H1 (cell line): ENCODE measurements around the gene SCN2B.

Source experiments
- HDAC6 ChIP-seq: IDR thresholded peaks from one replicate; pipeline ENCODE4 v1.7.1; 2012; ENCODE audit warnings: low read depth, mild to moderate bottlenecking, inconsistent platforms, low read length, moderate library complexity
- JUN ChIP-seq: IDR thresholded peaks from 2 replicates; pipeline ENCODE4 v1.6.1; 2011; ENCODE audit warnings: low read depth, mild to moderate bottlenecking, improper control_type of control experiment, low read length
- JUND ChIP-seq: IDR thresholded peaks from 2 replicates; pipeline ENCODE4 v1.6.1; 2011; ENCODE audit warnings: mild to moderate bottlenecking, improper control_type of control experiment, low read length
- POLR2AphosphoS5 ChIP-seq: IDR thresholded peaks from 2 replicates; pipeline ENCODE4 v1.6.1; 2011; ENCODE audit warnings: low read depth, low read length
- TF ChIP-seq, protein P1 (sequence below), 3 experiments: IDR thresholded peaks; 1 replicate in 2 of 3; 2 replicates in 1 of 3; pipeline versions ENCODE4 v1.5.1 to v1.6.1; 2011; ENCODE audit warnings: low read length in 3 of 3, mild to moderate bottlenecking in 3 of 3, inconsistent platforms in 2 of 3, low read depth in 1 of 3, moderate library complexity in 1 of 3; ENCODE audit not compliant: insufficient read depth in 1 of 3; ENCODE audit errors: control extremely low read depth in 1 of 3
- TF ChIP-seq, protein P2 (sequence below): IDR thresholded peaks from 2 replicates; pipeline ENCODE4 v1.6.1; 2012; ENCODE audit warnings: low read length, inconsistent platforms

DNA sequence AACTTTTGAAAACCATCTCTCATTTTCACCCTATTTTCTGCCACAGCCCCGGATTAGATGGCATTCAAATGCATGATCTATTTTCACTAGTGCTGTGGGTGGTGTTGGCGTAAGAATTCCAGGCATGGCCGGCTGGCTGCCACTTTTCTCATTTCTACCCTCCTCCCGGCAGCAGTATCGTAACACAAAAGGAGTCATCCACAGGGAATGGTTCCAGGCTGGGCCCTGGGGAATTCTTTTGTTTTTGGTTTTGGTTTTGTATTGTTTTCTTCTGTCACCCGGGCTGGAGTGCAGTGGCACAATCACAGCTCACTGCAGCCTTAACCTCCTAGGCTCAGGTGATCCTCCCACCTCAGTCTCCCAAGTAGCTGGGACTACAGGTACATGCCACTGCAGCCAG is 34.6 kb upstream of the SCN2B start:
- TF ChIP-seq JUN (no peak), POLR2AphosphoS5 (no peak), JUND (no peak), HDAC6 (no peak)
- TF ChIP-seq, protein P1, sequence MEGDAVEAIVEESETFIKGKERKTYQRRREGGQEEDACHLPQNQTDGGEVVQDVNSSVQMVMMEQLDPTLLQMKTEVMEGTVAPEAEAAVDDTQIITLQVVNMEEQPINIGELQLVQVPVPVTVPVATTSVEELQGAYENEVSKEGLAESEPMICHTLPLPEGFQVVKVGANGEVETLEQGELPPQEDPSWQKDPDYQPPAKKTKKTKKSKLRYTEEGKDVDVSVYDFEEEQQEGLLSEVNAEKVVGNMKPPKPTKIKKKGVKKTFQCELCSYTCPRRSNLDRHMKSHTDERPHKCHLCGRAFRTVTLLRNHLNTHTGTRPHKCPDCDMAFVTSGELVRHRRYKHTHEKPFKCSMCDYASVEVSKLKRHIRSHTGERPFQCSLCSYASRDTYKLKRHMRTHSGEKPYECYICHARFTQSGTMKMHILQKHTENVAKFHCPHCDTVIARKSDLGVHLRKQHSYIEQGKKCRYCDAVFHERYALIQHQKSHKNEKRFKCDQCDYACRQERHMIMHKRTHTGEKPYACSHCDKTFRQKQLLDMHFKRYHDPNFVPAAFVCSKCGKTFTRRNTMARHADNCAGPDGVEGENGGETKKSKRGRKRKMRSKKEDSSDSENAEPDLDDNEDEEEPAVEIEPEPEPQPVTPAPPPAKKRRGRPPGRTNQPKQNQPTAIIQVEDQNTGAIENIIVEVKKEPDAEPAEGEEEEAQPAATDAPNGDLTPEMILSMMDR (IDR thresholded peaks at IDR 0.05; ENCODE audit: control extremely low read depth in 1 of 3, insufficient read depth in 1 of 3, low read depth in 1 of 3, low read length in 3 of 3), result no peak
- TF ChIP-seq, protein P2, sequence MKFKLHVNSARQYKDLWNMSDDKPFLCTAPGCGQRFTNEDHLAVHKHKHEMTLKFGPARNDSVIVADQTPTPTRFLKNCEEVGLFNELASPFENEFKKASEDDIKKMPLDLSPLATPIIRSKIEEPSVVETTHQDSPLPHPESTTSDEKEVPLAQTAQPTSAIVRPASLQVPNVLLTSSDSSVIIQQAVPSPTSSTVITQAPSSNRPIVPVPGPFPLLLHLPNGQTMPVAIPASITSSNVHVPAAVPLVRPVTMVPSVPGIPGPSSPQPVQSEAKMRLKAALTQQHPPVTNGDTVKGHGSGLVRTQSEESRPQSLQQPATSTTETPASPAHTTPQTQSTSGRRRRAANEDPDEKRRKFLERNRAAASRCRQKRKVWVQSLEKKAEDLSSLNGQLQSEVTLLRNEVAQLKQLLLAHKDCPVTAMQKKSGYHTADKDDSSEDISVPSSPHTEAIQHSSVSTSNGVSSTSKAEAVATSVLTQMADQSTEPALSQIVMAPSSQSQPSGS, result no peak
